ENCODE data around the gene ARVCF.

The ARVCF gene

GRCh38 chr22:20029550-20030225 lies 13.1 kb upstream of the ARVCF start:
- no peak for DNase-seq

- no peak for DNase-seq
These were observed 12.4 kb upstream of the ARVCF start for GRCh38 chr22:20028855-20029549.

- no peak for DNase-seq
These were observed 11.6 kb upstream of the ARVCF start for GRCh38 chr22:20027966-20028854.

GRCh38 chr22:20026996-20027601 lies 10.5 kb upstream of the ARVCF start:
- DNase-seq, result no peak

- DNase-seq, result no peak
These were observed 9.7 kb upstream of the ARVCF start for GRCh38 chr22:20026204-20026908.

- DNase-seq, result no peak
These were observed 9.0 kb upstream of the ARVCF start for GRCh38 chr22:20025401-20026203.

- DNase-seq, result no peak
These were observed 8.2 kb upstream of the ARVCF start for GRCh38 chr22:20024650-20025397.

- DNase-seq, result no peak
These were observed 7.6 kb upstream of the ARVCF start for GRCh38 chr22:20024225-20024624.

GRCh38 chr22:20022978-20023613 lies 6.5 kb upstream of the ARVCF start:
- DNase-seq, result no peak

- DNase-seq, result no peak
These were observed 5.8 kb upstream of the ARVCF start for GRCh38 chr22:20022231-20022977.

GRCh38 chr22:20021196-20022181 lies 4.9 kb upstream of the ARVCF start:
- no peak for DNase-seq

GRCh38 chr22:20020533-20021195 lies 4.0 kb upstream of the ARVCF start, which contains the start of gene TANGO2:
TSS of gene TANGO2 (plus strand) at chr22:20021110. CDS start at chr22:20036799, 15,689 bp downstream.
- DNase-seq, result peak; percentile 80

GRCh38 chr22:20019661-20020532 lies 3.3 kb upstream of the ARVCF start:
- DNase-seq, result no peak

- no peak for DNase-seq
These were observed 1.4 kb upstream of the ARVCF start for GRCh38 chr22:20018001-20018400.

GRCh38 chr22:20017622-20017958 lies 967 bp upstream of the ARVCF start:
- DNase-seq, result no peak

GRCh38 chr22:20015971-20016733 lies 471 bp downstream of the ARVCF start:
- DNase-seq, result peak; percentile 20

Data from NCI-H1105 (cell line).